Right lobe of liver (tissue), 4 donors: Measurements from ENCODE around the gene CRYBA4.

Source experiments
- CTCF ChIP-seq, 4 donors: fragments of 200-600 bp in 3 of 4; fragments of 450-650 bp in 1 of 4; IDR thresholded peaks; one replicate each; pipeline versions ENCODE4 v1.5.1 to v1.8.0; 2016 to 2022; ENCODE audit warnings: antibody characterized with exemption in 4 of 4, mild to moderate bottlenecking in 2 of 4
- POLR2A ChIP-seq: fragments of 450-650 bp; IDR thresholded peaks from one replicate; pipeline ENCODE4 v1.6.1; 2017; ENCODE audit warnings: antibody characterized with exemption, mild to moderate bottlenecking
- donor health status: DM: no; HTN: no; CAD: no.
- donor health status: DM: no; HTN: no; CAD: no.
- donor health status: DM: no; HTN: yes; CAD: no.

GRCh38 chr22:26609287-26609686 is 12.5 kb upstream of the CRYBA4 start:
- TF ChIP-seq CTCF (IDR thresholded peaks at IDR 0.05) (no peak), POLR2A (no peak)
